IMR-90 (cell line): ENCODE results near the gene MEF2C. TPM values are rescaled to one million over a fixed set of nuclear protein-coding genes. Genes with fewer than 3 reads are reported as not detected.

ENCODE experiments used
- CEBPB ChIP-seq: IDR thresholded peaks from 2 replicates; pipeline ENCODE4 v1.6.1; 2012; ENCODE audit warnings: low read depth, low read length, improper control_type of control experiment
- RAD21 ChIP-seq: IDR thresholded peaks from 2 replicates; pipeline ENCODE4 v1.6.1; 2012; ENCODE audit warnings: low read length, improper control_type of control experiment
- SMC3 ChIP-seq: fragments of 150-350 bp; IDR thresholded peaks from 2 replicates; pipeline ENCODE4 v1.6.1; 2016; ENCODE audit warnings: low read depth, mild to moderate bottlenecking, antibody characterized with exemption, low read length, moderate library complexity
- polyA plus RNA-seq, 3 experiments: library from polyadenylated mRNA; depleted of rRNA; stranded (reverse); fragments of >200 nt; gene quantifications; 2 replicates each; pipeline ENCODE4 v1.2.3, GENCODE V29; 2012; ENCODE audit warnings: low replicate concordance in 1 of 3
- total RNA-seq: library from RNA; depleted of rRNA; stranded (reverse); fragments of >200 nt; gene quantifications from 2 replicates; pipeline ENCODE4 v1.2.3, GENCODE V29; 2012

Gene MEF2C
- total and polyA plus RNA-seq, 2 of the 4 experiments (the other 2 are of a cell fraction), result 1.5 to 6.8 TPM

- TF ChIP-seq SMC3 (no peak), RAD21 (peak; percentile 31), CEBPB (no peak)
These were observed 1.0 kb upstream of the MEF2C start (continued) for GRCh38 chr5:88883836-88884607.
